K562 treated with DMSO at 1 percent for 24 hours (cell line): ENCODE measurements around the gene WT1. TPM values are rescaled to one million over a fixed set of nuclear protein-coding genes. Genes with fewer than 3 reads are reported as not detected.

ENCODE experiments used
- total RNA-seq: library from RNA; unstranded; fragments of 300-600 nt; gene quantifications from 2 replicates; pipeline ENCODE4 v1.2.3, GENCODE V29; 2022; ENCODE audit warnings: low read depth; ENCODE audit not compliant: insufficient read depth

The WT1 gene
- 19.2 and 25.1 TPM in 2 replicates for total RNA-seq

DNA sequence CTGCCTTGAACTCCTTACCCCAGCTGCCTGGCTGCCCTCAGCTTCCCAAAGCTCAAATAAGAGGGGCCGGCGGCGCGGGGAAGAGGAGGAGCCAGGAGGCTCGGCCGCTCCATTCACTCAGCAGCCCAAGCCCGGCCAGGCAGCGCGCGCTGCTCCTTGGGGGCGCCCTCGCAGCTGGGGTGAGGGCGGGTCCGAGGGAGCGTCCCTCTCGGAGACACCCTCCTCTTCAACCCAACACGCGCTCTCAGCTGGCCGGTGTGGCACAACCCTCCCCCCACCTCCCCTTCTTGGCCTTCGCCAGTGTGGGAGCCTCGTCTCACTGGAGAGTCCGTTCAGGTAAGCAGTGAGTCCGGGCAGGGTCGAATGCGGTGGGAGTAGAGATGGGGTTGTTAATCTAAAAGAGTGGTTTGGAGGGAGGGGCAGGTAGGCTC is at the start of gene WT1:
Gene WT1 (minus strand): TSS at position 29 of the 431 bp plus-strand sequence.

Other genes starting within 250 kb of the WT1 start
- gene EIF3M, start 148.3 kb upstream of the WT1 start, total RNA-seq, result 329 and 333 TPM in 2 replicates